GM10847 (cell line): ENCODE results near the gene ASPRV1.

Experiments used
- POLR2A ChIP-seq: IDR thresholded peaks from 2 replicates; pipeline ENCODE4 v1.6.1; 2011; ENCODE audit not compliant: insufficient read length; ENCODE audit errors: extremely low read depth

ASPRV1 gene

DNA sequence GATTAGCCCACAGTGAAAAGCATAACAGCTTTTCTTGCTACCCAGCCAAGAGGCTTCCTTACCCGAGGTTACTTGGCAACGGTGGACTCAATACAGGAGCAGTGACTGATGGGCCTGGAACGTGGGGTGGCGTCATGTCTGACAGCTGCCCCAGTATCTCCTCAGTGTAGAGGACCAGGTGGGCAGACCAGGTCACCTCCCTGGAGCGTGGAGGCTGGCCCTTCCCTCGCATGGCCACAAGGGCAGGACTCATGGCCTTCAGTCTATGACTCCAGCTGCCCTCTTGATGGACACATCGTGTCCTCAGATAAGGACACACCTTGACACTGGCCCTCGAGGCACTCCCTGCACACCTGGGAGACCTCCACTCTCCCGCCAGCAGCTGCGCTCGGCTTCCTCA lies 6.4 kb downstream of the ASPRV1 start:
- TF ChIP-seq POLR2A = no peak

GRCh38 chr2:69954084-69954483 lies 7.3 kb downstream of the ASPRV1 start:
- TF ChIP-seq POLR2A = no peak

DNA sequence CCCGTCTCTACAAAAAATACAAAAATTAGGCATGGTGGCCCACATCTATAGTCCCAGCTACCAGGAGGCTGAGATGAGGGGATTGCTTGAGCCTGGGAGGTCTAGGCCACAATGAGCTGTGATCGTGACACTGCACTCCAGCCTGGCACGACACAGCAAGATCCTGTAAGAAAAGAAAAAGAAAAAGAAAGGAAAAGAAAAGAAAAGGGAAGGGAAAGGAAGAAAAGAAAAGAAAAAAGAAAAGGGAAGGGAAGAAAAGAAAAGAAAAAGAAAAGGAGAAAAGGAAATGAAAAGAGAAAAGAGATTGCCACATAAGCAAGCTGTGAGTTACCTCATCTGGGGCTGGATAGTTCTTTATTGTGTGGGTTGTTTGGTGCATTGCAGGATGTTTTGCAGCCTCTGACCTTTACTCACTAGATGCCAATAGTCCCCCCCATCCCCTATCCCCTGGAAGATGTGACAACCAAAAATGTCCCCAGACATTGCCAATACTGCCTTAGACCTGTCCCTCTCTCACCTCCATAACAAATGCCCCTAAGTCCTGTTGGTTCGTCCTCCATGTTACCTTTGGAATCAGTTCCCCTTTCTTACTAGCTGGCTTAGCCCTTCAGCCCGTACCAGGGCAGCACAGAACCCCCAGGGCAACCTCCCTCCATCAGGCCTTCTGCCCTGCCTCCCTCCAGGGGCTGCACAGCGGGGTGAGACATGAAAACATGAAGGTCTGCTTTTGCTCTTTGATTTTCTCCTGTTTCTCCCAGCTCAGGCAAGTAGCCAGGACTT lies 8.9 kb downstream of the ASPRV1 start:
- TF ChIP-seq POLR2A = no peak

DNA sequence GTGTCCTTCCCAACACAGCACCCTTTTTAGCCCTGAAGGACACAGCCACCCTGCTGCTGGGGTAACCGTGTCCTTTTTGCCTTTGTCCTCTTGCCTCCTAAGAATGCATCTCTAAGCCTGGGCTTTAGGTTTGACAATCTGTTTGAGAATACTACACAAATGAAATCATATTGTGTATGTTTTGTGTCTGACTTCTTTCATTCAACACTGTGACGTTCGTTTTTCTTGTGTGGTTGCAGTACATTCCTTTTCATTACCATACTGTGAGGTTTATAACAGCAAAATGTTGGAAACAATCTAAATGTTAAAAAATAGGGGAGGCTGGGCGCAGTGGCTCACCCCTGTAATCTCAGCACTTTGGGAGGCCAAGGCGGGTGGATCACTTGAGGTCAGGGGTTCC lies 11.2 kb downstream of the ASPRV1 start:
- no peak for TF ChIP-seq POLR2A

DNA sequence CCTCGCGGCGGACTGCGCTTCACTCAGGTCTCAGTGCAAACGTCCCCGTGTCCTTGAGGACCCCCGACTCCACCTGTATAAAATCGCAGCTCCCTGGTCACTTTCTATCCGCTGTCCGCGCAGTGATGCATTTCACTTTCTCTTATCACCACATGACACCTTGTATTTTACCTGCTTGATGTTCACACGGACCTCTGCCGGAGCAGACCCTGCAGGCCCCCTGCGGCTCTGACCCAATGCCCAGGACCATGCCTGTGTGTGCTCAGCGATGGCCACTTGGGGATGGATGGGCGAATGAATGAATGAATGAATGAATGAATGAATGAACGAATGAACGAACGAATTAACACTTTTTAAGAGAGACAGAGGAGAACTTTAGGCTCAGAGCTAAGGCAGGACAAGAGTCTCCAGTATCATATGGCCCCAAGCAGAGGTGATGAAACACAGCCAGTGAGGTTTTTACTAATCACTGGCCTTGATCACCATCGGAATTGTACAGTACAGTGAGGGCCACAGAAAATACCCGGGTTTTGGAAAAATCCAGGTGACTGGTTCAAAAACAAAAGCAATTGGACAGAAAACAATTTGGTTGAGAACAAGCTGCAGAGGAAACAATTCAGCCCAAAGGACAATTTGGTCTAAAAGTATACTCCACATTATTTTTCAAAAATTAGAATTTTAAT lies 12.3 kb downstream of the ASPRV1 start:
- no peak for TF ChIP-seq POLR2A

- TF ChIP-seq POLR2A = no peak
Observed at GRCh38 chr2:69948032-69948962, 13.1 kb downstream of the ASPRV1 start.

DNA sequence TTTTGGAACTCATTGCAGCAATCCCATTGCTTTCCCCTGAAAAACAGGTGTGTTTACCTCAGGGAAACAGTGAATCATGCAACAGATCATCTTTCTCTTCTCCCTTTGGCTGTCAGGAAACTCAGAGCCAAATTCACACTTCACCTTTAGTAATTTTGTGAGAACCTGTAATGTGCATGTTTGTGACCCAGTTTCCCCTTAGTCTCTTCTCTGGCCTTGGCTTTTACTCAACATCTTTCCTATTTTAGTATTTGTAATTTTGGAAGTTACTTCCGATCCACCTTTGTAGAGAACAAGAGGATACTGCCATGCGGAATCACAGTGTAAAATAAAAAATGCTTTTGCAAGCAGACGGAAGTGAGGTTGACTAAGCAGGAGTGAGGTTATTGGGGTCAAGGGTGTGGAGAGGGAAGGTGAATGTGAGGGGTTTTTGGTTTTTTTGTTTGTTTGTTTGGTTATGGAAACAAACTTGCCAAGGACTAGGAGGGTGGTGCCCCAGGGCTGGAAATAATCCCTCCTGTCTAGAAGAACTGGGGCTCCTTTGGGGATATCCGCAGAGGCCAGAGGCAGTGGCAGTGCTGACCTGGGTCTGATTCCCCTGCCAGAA lies 14.0 kb downstream of the ASPRV1 start:
- TF ChIP-seq POLR2A = no peak

DNA sequence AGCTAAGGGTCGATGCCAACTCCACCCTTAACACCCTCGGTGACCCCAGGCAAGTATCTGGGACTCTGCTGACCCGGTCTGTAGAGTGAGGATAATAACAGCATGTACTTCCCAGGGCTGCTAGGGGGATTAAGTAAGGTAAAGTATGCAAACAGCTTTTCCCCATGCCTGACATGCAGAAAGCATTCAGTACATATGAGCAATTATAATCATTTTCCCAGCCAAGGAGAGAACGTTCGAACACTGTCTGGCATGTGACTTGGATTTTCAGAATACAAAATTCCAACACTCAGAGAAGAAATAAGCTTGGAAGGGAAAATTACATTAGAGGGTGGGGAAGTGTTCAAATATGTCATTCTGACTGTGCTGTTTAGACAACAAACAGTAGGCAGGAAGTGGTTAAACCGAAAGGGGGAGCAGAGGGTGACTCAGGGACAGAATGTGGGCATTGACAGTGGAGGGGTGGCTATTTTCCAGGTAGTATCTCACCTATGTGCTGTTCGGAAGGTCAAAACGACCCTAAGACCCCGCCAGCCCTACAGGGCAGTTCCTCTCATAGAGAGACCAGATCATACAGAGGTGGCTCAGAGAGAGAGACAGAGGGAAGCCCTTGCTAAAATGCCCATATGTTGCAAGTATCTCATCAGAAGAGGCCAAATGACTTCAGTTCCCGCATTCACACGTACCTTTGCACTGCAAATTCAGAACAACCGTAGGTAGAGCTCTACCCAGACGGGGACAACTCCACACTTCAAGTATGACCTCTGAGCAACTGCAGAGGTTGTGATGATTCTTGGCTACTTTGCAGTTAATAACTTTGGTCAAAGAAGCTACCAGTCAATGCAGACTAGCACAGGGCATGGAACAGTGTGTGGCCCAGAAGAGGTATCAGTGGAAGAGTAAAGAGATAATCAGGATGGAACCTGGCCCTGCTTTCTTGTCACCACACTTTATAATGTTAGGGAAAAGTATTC lies 14.8 kb downstream of the ASPRV1 start:
- TF ChIP-seq POLR2A = no peak

DNA sequence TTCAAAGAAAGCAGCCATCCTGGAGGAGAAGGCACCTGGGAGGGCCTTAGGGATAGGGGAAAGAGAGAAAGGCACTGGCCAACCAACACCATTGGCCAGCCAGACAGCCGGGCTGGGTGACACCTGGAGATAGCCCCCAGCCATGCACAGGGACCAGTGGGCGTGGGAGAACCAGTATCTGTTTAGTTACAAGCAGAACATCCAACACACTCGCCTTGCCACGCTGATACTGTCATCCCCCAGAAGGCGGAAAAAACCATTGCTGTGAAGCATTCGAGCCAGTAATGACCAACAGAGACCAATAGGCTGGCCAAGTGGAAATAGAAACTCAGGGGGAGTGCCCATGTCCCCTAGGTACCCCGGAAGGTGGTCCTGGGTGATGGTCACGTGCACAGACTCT lies 15.5 kb downstream of the ASPRV1 start:
- TF ChIP-seq POLR2A = no peak

DNA sequence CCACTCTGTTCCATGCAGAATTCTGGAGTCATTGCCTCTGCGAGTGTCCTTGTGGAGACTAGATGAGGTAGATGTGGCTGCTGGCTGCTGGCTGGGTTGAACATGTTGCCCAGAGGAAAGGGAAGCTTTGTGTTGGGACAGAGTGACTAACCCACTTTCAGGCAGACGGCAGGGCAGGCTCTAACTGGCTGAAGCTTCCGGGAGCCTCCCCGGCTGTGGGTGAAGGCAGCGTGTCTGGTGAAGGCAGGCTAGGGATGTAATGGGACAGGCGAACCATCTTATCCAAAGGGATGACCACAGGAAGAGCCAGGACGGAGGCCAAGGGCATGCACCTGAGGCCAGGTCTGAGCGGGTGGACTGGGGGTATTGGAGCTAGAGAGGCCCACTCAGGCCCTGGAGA lies 16.0 kb downstream of the ASPRV1 start:
- TF ChIP-seq POLR2A = no peak

- TF ChIP-seq POLR2A = no peak
Observed at GRCh38 chr2:69944756-69945155, 16.7 kb downstream of the ASPRV1 start.

- TF ChIP-seq POLR2A = no peak
Observed at GRCh38 chr2:69943843-69944525, 17.4 kb downstream of the ASPRV1 start.

- TF ChIP-seq POLR2A = no peak
Observed at GRCh38 chr2:69943000-69943842, 18.2 kb downstream of the ASPRV1 start.
